Stimulated activated CD8-positive, alpha-beta memory T cell treated with anti-CD3 and anti-CD28 coated beads, Interleukin-7, amount 100 ng/mL, for 4 hours (primary cell): ENCODE results near the gene BBIP1.

Source experiments
- DNase-seq, 2 donors: peaks; one replicate each; pipeline ENCODE4 v3.0.0-alpha.2; 2020; ENCODE audit warnings: low read depth in 2 of 2

Gene BBIP1, protein sequence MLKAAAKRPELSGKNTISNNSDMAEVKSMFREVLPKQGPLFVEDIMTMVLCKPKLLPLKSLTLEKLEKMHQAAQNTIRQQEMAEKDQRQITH

DNA sequence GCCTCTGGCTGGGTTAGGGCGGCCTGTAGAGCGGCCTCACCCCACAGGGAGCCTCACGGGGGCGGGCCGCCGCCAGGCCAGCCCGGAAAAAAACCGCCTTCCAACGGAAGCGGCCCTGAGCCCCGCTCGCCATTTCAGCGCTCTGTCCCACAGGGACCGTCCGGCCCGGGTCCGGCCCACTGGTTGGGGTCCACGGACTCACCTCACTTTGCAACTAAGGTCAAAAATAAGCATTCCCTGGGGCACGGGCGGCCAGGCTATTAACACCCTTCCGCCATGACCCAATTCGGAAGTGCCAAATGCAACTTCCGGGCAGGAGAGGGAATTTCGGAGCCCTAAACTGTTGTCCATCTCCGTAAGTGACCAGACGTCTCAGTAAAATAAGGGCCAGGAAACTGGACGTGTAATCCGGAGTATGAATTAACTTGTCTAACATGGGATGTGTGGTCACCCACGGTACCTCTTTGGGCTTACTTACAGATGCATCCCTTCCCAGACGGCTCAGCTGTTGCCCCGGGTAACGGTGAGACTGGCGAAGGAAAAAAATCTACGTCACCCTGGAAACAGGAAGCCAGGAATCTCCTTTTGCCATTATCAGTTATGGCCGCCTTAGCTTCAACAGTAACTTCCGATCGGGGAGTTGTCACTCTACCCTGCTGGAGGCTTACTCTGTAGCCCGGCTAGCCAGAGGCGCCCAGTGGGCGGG lies at the start of gene BBIP1:
Gene BBIP1 (minus strand): TSS at position 538 of the 706 bp plus-strand sequence. CDS start 1,023 bp downstream, outside the sequence.
- DNase-seq = no peak

DNA sequence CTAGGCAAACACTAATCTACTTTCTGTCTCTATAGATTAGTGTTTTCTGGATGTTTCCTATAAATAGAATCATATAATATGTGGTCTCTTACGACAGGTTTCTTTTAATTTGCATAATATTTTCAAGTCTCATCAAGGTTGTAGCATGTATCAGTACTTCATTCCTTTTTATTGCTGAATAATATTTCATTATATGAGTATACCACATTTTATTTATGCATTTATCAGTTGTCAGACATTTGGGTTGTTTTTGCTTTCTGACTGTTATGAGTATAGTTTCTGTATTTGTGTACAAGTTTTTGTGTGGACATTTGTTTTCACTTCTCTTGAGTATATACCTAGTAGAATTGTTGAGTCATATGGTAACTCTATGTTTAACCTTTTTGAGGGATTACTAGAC lies 48.7 kb upstream of the BBIP1 start:
- DNase-seq = no peak

DNA sequence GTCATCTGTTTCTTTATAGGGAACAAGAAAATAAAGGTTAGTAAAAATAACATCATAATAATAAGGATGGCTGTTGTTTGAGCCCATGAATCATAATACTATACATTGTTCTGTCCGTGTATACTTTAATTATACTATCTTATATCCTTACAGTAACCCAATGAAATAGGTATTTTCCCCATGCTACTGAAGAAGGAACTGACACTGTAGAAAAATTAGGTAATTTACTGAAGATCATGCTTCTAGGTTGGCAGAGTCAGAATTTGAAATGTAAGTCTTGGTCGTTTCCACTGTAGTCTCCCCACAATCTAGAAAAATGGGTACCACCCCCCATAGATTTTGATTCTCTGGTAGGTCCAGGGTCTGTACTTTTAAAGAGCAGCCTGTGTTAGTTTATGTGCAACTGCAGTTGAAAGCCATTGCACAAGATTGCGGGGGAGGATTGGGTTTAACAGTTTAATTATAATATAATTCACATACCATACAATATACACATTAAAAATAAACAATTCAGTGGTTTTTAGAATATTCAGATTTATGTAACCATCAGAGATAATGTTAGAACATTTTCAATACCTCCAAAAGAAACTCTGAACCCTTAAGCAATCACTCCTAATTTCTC lies 48.1 kb upstream of the BBIP1 start:
- no peak for DNase-seq

DNA sequence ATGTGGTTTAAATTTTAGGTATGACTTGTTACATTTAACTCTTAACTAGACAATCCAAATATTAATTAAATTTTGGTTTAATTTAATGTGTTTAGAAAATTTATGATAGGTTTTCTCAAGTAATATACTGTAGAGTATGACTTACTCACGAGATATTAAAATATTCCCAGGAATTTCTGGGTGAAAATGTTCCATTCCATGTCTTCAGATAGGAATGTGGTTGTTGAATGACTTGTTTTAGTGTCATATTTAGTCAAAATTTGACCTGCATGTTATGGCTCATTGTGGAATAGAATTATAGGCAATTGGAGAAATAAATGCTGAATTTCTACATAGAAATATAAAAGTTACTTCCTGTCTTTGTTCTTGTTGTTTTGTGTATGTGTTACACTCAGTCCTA lies 47.2 kb upstream of the BBIP1 start:
- DNase-seq = no peak

DNA sequence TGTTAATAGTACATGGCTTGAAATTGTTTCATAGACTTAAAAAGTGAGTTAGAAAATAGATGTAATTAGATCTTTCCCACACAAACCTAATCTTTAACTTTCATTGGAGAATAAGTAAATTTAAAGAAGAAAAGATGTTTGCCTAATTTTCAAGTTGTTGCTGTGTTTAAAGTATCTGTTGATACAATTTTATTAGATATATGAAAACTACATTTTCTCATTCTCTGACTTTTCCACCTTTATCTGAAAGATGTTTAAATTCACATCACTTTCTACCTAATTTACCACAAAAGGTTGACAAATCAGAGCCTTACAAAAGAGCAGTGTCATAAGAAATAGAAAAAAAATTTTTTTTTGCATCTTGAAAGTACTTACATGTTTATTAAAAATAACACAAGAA lies 46.2 kb upstream of the BBIP1 start:
- DNase-seq = no peak

DNA sequence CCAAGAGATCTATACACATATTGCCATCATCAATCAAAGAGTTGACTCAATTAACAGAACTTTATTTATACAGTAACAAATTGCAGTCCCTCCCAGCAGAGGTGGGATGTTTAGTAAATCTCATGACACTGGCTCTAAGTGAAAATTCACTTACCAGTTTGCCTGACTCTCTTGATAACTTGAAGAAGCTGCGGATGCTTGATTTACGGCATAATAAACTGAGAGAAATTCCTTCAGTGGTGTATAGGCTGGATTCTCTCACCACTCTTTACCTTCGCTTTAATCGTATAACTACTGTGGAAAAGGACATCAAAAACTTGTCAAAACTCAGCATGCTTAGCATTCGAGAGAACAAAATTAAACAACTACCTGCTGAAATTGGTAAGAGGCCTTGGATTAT lies 45.7 kb upstream of the BBIP1 start:
- DNase-seq = no peak

DNA sequence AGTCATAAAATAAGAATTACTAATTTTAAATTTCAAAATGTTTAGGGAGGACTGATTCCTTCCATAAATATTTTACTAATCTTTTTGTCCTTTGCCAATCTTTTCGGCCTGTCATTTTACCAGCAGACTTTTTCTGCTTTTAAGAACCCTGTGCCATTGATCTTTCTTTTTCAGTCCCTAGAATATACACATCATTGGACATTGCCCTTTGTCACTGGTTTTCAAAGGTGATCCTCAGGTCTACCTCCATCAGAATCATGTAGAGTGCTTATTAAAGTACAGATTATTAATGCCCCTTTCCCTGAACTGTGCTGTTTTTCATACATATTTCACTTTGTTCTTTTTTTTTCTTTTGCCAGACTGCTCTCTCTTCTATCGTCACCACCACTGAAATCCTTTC lies 44.2 kb upstream of the BBIP1 start:
- no peak for DNase-seq

DNA sequence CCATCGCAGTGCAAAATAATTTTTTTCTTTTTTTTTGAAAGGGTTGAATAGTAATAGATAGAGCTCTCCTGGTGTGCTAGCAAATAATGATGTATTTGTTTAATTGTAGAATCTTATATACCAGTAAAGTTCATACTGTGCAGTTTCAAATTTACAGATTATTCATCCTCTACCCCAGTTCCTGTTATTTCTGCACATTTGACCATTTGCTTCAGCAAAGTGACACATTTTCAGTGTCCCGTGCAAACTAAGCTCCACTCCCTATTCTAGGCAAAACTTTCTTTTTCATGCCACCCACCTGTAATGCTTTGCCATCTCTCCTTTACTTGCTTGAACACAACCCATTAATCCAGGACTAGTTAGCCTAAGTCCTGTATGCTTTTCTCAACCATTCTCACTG lies 43.5 kb upstream of the BBIP1 start:
- no peak for DNase-seq

DNA sequence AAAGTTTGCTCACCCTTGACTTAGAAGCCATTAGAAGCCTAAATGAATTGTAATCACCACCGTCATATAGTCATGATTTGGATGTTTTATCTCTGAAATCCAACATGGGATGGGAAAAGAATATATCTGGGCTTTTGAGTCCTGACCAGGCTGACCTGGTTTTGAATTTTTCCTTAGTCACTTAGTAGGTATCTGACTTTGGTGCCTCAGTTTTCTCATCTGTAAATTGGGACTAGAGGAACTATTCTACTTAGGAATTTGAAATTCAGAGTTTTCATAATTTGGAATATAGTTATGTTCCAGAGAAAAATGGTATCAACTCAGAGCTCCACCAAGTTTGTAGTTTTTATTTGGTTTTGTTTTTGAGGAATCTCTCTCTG lies 41.3 kb upstream of the BBIP1 start:
- DNase-seq = no peak

DNA sequence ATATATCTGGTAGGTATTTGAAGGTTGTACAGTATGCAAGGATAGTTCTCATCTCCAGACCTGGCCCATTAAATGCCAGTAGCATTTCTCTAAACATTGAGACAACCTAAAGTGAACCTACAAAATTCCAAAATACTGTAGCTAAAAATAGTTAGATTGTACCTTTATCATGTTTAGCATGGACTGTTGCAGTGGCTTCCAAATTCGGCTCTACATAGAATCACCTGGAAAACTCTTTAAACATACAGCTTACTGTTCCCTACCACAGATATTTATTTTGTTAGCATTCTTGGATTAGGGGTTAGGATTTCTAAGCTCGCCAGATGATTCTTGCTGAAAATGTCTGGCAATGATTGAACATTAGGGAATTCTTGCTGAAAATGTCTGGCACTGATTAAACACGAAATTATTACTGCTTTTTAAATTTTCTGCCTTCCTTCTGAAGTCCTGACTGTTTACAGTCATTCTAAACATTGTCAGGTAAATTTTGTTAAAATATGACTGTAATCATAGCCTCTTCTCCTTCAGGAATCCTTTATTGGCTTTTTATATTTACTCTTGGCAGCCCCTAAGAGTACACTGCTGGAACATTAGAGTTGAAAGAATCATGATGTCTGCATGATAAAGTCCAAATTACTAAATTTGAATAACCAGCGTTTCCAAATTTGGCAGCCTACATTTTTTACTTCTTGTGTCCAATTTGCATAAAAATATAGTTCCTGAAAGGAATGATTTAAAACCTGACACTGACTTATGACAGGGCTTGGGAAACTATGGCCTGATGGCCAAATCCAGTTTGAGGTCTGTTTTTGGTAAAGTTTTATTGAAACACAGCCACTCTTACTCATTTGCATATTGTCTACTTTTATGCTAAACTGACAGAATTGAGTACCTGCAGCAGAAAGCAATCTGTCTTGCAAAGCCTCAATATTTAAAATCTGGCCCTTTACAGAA lies 40.7 kb upstream of the BBIP1 start:
- no peak for DNase-seq

DNA sequence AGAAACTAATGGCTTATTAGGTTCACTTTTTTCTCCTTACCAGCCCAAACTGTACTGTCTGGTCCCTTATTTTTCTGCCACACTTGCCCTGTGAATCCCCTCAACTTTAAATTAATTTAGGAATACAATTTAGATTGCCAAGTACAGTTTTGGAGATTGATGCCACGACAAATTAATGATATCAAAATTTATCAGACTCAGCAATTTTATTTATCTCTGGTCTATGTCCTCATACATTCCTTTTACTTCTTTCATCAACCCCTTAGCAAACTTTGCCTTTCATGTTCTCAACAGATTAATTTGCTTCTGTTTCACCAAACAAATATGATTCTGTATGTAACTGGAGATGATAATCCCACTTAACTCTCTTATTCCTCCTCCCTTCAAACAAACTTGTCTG lies 38.6 kb upstream of the BBIP1 start:
- no peak for DNase-seq

DNA sequence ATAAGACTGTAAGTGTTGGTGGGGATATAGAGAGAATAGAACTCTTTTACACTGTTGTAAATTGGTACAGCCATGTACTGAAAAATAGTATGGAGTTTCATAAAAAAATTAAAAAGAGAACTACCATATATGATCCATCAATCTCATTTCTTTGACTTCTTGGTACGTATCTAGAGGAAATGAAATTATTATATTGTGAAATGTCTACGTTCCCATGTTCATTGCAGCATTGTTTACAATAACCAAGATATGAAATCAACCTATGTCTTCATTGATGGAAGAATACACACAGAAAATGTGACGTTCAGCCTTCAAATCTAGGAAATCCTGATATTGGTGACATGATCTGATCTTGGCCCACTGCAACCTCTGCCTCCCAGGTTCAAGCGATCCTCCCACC lies 32.4 kb upstream of the BBIP1 start:
- no peak for DNase-seq

DNA sequence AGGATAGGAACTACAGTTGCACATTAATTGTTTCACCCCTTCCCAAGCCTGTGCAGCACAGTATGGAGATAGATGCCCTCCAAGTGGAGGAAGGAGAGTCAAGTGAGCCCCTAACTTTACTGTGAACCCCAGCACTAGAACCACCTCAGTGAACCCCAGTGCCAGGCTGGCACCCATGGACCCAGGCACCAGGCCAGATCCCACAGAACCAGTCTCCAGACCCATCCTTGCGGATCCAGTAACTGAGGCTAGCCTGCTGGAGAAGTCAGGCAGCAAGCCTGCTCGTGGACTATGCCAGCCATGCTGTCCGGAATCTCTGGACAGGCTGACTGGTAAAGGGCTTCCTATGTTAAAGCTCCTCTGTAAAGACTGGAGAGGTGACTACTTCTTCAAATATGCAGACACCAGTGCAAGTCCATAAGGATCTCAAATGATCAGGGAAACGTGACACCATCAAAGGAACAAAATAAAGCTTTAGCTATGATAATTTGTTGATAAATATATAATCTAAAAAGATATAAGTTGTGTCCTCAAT lies 28.1 kb upstream of the BBIP1 start:
- DNase-seq = no peak

DNA sequence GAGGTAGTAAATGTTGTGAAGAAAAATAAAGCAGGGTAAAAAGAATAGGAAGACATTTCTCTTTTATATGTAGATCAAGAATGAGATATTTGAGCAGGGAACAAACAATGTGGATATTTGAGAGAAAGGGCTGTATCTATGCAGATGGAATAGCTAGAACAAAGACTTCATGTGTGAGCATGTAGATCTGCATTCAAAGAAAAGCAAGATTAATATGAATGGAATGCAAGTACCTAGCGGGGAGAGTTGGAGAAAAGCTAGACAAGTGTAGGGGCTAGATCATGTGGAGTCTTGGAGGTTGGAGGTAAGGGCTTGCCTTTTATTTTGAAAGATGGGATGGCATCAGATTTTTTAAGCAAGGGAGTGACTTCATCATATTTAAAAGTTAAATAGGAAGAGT lies 27.5 kb upstream of the BBIP1 start:
- DNase-seq = no peak

DNA sequence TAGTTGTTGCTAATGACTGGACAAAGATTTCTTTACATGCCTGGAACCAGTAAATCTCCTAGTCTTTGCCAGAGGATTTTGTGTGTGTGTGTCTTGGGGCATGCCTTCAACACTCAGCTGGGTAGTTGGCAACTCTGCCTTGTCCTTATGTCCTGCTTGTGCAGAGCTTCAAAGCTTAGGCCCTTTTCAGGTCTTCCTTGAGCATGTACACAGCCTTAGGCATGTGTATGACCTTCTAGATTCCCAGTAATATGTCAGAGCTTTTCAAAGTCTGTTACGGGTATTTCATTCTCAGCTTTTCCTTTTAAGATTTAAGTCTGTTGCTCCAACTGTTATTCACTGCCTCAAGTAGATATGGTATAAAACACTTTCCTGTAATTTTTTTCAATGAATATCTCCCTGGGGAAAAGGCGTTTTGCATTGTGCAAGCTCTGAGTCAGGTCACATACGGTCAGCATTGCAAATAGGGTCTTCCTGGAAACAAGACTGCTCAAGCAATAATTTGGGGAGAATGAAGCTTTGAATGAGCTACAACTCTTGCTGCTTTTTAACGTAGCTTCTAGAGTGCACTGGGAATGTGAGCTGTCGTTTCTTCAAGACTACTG lies 25.9 kb upstream of the BBIP1 start:
- no peak for DNase-seq

DNA sequence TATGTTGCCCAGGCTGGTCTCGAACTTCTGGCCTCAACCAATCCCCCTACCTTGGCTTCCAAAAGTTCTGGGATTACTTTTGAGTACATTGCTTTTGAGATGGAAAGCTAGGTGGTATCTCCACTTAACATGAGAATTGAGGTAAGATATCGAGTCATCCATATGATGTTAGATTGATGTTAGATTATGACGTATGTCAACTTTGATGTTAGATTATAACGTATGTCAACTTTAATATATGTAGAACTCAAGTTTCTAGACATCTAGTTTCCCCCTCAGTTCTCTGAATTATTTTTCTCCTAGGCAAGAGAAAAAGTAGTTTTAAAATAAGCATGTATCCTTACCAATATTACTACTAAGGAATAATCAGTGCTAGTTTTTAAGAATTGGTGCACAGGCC lies 20.4 kb upstream of the BBIP1 start:
- no peak for DNase-seq

DNA sequence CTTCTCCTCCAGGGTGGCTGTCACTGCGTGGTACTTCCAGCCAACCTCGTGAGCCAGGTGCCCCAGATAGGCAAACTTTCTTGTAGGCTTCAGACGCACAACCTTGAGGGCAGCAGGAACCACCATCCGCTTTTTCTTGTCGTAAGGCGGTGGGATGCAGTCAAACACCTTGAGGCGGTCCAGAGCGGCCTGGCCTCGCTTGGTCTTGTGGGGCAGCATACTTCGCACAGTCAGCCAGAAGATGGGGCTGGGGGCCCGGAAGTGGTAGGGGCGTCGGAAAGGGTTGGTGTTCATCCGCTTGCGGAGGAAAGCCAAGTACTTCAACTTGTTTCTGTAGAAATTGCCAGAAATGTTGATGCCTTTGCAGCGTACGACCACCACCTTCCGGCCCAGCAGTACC lies 17.8 kb upstream of the BBIP1 start:
- no peak for DNase-seq

DNA sequence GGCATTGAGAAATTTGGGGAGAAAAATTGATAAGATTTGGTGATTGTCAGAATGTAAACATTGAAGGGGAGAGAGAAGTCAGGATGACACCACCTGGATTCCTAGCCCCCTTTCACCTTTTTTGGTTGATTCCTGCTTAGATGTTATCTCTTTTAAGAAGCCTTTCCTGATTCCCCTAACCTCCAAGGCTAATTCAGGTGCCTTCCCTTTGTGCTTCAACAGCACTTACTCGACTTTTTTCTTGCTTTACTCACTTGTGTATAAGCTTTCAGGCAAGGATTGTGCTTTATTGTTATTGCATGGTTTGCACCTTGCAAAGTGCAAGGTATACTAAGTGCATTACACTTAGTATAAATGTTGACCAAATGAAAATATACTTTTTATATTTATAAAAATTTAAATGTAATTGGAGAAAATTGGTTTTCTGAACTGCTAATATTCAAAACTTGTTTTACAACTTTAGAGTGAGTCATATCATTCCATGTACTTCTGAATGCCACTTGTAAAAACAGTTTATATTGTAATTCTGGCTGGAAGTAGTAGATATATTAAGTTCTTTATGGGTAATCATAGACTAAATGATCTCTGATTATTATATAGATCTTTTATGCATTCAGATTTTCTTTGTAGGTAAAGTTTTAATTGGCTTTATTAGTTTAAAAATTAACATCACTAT lies 13.7 kb upstream of the BBIP1 start:
- DNase-seq = no peak

DNA sequence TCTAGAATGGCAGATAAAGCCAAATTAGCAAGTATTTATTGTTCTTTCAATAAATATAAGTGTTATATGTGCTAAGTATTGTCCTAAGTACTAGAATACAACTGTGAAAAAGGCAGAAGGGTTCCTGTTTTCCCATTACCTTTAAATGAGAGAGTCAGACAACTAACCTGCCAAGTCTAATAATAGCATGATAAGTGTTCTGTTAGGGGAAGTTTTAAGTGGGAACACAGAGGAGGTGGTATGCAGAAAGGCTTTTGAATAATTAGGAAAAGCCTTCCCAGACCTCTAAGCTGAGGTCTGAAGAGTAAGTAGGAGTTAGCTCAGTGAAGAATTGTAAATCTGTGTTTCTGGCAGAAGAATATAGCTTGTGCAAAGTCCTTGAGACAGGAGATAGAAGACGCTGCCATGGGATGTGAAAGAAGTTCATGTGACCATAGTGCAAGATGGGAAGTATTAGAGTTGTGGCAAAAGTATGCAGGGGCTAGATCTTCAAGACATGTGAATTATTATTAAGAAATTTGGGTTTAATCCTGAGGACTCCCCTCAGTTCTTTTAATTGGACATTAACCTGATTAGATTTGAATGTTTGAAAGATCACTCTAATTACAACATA lies 12.9 kb upstream of the BBIP1 start:
- no peak for DNase-seq

DNA sequence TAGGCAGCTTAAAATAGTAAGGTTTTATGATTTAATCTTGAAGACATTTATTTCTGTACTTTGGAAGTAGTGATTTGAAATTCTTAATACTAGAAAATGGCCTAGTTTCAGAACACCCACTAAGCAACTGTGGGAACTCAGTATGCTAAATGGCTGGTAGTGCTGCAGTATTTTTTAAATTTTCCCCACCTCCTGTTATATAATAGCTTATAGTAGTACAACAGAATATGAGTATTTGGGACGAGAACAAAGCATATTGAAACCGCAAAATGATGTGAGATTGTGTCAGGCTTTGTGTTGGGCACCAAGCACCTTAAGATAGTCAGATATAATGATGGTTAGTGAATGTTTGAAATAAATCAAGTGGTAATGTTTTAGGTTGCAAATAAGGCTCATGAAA lies 8.5 kb upstream of the BBIP1 start:
- DNase-seq = no peak
